IPS-NIHi11 (cell line): Measurements from ENCODE around the gene MRGPRG.

Experiments
- DNase-seq: peaks from one replicate; pipeline ENCODE4 v3.0.0; 2012; ENCODE audit warnings: mixed read lengths, low spot score

The MRGPRG gene

DNA sequence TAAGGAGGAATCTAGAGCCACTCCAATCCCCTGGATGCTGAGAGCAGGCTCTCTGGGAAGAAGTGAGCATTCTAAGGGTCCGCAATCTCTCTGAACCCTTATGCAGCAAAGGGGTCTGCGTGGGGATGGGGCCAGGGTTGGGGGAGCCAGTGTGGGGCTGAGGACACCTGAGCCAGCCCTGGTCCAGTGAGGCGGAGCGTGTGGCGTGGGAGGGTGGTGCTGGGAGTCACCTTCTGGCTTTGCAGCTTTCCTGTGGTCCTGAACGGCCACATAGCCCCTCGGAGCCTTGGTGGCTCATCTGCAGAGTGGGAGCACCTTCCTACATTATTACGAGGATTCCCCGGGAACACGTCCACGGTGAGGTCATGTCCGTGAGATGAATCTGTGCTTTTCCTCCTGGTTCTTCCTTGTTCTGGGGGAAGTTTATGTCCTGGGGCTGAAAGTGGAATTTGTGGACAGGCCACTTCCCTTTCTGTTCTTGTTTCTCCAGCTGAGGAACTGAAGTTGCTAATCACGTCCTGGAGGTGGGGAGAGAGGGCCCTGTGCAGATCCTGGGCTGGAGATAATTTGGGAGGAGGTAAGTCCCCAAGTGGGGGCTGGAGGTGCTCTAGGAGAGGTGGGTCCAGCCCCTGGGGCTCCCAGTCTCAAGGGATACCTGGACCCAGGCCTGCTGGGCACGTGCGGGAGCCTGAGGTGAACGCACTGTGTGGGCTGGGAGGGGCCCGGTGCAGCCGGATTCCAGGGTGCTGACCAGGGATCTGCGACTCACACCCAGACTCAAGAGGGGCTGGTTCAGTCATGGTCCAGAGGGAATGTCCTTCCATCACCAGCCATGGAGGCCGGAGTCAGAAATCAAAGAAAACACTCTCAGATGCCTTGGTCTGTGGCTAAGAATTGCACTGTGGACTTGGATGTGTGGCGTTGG is 7.5 kb upstream of the MRGPRG start:
- peak; percentile 7 for DNase-seq

DNA sequence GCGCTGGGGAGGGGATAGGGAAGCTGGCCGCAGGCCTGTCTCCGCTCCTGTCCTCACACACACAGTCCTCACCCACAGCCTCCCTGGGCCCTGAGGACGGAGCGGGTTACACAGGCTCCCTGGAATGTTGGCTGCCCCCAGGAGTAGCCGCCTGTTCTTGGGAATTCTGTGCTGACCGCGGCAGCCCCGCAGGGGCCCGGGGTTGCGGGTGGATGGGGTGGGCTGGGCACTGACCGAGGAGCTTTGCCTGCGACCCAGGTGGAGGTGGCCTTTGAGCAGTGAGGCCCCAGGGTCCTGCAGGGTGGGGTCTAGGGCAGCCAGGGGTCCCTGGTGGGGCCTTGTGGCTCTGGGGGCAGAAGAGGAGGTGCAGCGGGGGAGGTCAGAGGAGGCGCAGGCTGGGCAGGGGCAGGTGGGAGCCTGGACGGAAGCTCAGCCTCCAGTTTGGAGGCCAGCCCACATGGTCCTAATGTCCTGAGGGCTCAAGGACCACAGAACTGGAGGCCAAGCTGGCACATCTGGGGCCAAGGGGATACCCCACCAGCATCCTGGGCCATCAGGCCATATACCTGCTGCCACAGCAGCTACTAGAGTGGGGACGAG is 6.6 kb upstream of the MRGPRG start:
- DNase-seq, result peak; percentile 26

DNA sequence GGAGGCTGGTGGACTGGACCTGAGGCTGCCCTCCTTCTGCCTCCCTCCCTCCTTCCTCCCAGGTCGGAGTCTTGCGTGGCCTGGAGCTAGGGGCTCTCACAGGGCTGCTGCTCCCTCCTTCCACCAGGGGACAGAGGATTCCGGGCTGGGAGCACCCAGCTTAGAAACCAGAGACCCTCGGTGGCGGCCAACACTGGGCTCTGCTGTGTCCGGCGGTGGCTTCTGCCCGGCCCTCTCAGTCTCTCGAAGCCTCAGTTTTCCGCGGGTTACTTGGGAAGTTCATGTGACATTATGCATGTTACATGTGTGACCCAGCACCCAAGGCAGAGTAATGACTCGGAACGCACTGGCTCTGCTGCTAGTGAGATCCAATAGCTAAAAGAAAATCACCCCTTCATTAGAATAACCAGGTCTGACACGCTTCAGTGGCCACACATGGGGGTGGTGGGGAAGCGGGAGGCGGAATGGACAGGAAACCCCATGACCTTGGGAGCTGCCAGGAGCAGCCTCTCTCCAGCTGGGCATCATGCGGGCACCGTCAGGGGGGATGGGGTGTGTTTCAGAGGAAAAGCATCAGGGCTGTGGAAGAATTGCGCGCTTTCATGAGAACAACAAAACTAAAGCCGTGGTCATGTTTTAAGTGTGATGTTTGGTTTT is 5.9 kb upstream of the MRGPRG start:
- DNase-seq, result peak; percentile 43

DNA sequence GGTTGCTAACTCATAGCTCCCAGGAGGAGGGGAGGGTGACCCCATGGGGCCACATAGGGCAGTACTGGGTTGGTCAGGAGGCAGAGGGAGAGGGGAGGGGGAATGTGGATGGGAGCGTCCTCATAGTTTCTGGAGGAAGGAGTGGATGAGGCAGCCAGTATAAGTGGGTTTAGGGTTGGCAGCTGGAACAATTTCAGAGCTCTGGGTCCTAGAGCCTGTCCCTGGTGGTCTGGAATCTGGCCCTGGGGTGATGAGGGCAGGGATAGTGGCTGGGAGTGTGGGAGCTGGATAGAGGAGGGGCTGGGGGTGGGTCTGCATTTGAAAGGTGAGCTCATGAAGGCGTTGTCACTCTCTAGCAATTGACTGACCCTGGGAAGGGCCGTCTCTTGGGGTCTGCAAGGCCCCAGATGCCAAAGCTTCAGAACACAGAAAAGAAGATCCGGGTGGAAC is 5.3 kb upstream of the MRGPRG start:
- DNase-seq, result peak; percentile 41

DNA sequence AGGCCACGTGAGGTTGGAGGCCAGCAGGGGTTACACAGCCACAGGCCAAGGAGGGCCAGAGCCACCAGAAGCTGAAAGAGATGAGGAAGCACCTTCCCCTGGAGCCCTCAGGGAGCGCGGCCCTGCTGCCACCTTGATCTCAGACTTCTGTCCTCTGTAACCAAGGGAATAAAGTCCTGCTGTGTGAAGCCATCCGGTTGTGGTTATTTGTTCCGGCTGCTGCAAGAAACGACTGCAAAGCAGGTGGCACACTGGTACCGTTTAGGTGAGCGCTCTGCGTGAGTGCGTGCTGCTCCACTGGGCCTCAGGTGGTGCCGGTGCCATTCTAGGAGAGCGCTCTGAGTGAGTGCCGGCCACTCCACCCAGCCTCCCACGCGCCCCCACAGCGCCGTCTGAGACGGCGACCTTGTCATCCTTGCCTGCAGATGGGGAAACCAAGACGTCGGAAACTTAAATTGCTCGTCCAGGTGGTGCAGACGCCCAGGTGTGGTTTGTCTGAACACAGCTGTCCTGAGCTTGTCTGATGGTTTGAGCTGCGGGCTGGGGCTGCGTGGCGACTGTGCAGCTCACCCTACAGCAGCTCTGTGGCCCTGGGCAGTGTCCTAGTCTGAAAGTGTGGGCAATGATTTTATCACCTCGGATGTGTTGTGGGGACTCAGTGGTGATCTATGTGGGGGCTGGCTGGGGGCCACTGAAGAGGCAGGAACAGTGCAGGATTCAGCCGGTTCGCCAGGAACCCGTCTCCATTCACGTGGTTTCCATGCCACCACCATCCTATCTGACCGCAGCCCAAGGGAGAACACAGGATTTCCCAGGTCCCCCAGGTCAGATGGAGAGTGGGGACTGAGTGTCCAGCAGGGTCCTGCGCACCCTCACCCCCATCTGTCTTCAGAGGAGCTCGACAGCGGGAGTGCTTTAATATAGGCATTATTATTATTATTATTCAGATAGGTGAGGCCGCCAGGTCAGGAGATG is 4.6 kb upstream of the MRGPRG start:
- peak; percentile 6 for DNase-seq

DNA sequence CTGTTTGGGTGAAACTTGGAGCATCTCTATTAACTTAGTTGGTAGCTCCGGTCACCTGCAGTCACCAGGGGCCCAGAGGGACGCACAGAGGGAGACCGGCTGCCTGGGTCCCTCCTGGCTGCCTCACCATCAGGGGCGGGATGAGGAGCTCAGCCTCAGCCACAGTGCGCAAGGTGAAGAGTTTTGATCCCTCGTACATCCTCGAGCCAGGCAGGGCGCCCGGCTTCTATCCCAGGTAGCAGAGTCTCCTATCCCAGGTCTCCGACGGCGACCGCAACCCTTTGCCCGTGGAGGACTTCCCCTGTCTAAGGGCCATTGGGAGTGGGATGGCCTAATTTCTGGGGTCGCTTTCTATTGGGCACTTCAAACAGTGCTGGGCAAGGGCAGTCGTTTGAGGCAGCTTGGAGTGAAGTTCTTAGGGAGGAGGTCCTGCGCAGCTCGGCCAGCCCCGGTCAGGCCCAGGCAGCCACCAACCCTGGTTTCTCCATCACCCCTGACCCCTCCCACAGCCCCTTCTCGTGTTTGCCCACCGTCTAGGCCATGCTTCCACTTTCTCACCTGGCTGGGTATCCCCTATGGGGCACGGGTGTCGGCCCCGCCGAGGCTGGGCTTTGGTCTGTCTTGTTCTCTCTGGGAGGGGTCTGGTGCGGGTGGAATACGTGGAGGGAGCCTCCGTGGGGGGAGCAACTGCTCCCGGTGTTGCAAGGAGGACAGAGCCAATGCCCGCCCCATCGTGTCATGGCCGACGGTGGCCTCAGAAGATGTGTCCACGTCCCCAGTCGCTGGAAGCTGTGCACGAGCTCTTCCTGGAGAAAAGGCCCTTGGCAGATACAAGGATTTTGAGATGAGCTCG is 3.6 kb upstream of the MRGPRG start:
- DNase-seq, result peak; percentile 6

DNA sequence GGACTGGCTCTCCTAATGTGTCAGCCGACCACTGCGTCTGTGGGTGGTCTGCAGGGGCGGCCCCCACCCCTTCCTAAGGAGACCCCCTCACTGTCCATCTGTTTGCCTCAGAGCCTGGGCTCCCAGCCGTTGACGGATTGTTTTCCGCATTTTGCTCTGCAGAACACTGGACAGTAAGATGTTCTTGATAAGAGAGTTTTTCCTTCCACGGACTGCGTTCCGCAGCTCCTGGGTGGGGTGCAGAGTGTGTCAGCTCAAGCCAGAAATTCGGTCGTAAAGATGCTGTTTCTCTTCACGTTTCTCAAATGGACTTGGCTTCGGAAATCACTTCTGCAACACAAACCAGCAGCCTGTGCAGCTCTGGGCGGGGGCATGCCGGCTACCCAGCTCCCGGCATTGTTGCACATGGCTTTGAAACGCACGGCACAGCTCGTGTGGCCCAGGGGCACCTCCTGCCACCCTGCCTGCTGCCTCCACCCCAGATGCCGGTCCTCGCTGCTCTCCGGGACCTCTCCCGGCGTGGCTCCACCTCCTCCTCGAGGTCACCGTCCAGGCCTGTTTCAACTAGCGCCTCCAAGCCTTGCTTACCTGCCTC is 2.9 kb upstream of the MRGPRG start:
- no peak for DNase-seq

DNA sequence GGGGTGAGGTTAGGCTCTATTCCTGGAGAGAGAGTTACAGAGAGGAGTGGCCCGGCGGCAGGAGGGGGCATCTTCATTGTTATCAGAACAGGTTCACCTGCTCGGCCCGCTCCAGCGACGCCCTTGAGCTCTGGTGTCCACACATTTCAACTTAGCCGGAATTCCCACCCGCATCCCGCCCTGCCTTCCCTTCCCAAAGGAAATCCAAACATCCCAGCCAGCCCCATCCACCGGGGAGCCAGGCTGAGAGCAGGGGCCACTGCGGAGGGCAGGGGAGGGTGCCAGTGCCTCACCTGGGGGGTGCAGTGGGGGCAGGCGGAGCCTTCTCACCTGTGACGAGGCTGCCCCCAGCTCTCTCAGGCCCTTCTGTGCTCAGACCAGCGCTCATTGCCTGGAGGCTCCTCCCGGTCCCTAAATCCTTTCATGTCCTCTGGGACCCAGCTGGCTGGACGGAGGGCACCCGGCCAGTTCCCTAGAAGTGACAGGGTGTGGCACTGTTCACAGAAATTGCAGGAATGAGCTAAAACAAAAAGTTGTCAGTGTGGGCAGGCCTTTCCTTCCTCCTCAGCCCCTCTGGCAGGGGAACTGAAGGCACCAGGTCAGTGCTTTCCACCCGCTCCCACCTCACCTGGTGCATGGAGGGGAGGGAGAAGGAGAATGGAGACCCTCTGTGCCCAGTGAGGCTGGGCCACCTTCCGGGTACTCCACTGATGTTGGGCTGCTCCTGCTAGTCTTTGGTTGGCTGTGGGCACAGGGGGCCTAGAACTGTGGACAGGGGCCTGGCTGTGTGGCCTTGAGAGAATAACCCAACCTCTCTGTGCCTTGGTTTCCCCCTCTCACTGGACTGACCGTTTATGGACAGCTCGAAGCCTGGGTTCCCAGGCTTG is 2.2 kb upstream of the MRGPRG start:
- DNase-seq, result peak; percentile 14

DNA sequence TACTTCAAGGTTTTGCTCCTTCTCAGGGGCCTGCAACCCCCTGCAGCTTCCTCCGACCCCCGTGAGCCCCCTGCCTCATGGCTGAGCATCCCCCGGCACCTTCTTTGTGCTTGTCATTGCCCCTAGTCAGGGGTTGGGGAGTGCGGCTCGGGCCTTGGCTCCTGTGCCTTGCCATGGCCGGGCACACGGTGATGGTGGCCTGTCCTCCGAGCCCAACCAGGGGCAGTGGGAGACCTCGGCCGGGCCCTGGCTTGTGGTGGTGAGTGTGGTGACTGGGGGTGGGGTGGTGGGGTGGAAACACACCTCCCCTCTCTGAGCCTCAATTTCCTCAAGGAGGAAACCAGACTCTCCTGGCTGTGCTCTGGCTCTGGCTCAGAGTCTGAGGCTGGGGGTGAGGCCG is 1.5 kb upstream of the MRGPRG start:
- DNase-seq, result no peak

DNA sequence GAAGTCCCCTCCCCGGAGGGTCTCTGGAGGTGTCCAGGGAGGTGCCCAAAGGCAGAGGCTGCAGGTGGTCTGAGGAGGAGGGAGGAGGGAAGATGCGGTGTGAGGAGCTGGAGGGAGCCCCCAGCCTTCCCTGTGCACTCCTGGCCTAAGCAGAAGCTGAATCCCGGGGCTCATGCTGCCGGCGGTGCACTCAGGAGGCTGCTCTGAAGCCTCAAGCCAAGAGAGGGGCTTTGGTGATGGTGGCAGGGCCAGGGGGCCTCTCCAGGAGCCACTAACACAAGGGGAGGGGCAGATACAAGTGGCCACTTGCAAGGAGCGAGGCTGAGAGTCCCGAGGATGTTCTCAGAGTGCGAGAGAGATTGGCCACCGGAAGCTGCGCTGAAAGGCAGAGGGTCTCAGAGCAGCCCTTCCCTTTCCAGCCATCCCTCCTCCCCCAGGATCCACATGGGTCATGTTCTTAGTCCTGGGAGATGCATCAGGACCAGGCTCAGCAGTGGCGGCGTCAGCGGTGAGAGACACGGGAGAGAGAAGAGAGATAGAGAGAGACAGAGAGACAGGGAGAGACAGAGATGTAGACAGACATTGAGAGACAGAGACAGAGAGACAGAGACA is 774 bp upstream of the MRGPRG start:
- no peak for DNase-seq

DNA sequence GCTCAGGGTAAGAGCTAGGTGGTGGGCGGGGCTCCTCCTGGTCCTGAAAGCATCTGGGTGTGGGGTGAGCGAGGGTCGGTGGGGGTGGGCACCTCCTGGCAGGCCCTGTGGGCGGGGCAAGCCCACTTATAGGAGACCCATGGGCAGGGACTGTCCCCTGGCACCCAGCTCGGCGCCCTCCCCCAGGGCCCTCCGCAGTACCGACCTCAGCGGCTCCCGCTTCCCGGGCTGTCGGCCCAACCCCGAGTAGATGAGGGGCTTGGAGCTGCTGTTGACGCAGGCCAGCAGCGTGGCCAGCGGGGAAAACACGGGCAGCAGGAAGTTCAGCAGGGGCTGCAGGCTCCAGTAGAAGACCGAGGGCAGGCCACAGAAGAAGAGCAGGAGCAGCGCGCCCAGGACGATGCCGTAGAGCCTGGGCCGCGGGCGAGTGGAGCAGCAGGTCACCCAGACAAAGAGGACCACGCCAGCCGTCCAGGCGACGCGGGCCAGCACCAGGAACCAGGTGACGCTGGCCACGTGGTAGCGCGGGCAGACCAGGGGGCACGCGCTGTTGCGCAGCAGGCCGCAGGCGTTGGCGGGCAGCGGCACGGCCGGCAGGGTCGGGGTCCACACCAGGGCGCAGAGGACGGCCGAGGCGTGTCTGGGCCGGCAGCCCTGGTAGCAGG is 663 bp downstream of the MRGPRG start:
- peak; percentile 15 for DNase-seq

DNA sequence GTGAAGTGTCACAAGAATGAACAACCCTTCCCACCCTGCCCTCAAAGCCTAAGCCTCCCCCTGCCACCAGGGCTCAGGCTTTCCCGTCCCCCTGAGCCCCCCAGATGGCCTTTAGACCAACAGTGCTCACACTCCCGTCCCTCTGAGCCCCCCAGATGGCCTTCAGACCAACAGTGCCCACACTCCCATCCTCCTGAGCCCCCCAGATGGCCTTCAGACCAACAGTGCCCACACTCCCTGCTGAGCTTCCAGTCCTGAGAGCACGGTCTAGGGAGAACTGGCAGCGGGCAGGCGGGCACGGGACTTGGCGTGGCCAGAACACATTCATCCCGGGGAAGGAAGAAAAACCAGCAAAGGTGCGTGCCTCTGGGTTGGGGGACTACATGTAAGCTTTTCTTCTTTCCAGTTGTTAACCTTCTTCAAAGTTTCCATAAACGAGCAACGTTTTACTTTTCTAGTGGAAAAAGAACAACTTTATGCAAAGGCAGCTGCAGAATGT is 2.5 kb downstream of the MRGPRG start:
- no peak for DNase-seq

DNA sequence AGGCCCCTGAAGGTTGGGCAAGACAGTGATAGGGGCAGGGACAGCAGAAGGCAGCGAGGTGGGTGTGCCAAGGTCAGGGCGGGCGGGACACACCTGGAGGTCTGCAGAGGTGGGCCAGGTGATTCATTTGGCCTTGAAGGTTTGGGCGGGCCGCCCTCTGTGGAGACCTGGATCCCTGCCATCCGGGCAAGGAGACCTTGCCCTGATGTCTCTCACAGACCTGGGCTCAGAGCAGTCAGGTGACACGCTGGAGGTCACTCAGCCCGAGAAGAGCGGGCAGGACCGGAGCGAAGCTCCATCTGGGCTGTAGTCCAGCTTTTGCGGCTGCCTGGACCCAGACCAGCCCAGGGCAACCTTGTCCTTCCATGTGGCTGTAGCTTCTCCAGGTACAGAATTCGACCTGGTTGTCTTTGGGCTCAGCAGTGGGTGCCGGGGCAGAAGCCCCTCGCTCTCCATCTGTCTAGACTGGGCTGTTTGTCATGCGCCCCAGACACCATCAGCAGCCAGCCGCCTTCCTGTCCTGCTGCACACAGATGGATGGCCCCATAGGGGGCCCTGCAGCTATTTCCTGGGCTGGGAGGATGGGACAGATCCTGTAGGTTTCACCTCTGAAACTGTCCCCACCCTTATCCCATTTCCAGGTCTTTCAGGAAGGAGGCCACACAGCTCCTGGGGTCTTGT is 3.1 kb downstream of the MRGPRG start:
- no peak for DNase-seq

DNA sequence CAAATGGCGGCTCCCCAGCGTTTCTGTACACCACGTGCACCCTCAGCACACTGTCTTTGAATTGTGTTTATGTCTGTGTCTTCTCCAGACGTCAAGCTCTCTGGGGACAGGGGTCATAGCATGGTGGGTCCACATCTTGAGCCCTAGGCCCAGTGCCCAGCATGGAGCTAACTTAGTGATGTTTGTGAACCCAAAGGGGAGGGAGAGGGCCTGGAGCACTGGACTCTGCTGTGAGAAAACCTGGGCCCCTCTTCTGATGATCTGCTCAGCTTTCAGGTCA is 4.3 kb downstream of the MRGPRG start:
- DNase-seq, result no peak

DNA sequence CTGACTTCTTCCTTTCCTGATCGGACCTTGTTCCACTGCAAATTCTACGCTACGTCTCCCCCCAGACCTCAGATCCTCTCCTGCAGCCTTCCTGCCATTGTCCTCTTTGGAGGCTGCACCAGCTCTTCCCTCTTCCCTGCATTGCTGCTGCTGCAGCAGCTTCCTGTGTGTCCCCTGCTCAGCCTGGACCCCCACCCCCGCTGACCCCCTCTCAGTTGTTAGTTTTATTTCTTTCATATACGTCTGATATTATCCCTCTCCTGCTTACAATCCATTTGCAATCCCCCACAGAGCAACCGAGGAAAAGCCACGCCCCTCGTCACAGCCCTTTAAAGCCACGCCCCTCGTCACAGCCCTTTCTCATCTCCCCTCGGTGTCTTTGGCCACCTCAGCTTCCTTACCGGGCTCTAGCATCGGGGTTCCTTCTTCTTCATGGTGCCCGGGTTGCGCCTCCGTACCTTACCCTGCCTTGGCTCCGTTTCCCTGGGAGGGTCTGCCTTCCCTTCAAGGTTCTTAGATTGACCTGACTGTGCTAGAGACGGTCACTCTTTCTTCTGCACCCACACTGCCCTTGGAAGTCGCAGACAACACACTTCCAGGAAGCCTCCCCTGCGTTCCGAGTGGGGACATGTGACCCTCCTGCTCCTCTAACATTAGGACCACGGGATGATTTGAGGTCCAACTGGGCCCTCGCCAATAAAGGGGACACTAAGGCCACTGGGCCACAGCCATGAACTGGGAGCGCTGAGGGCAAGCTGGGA is 4.8 kb downstream of the MRGPRG start:
- DNase-seq, result no peak

DNA sequence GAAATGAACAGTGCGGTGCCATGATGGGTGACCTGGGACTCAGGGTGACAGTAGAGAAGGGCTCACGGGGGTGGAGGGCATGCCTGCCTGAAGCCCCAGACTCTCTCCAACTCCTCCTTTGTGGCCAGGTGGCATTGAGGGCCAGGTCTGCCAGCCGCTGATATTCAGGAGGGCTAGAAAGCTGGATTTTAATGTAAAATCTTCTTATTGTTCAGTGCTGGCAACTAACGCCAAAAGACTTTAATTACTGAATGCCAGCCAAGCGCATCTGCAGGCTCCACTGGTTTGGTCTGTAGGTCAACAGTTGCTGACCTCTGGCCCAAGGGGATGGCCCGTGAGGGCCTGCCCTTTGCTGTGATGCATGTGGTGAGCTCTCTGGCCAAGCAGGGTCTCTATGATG is 10.3 kb downstream of the MRGPRG start:
- no peak for DNase-seq
